ENCODE measurements around the gene PABPC1L2B.
"Not testable (repeated sequence)": the region's sequence is repeated elsewhere in the genome, so short reads cannot be mapped to it uniquely, and the experiment has no call there.

PABPC1L2B gene

GRCh38 chrX:73002733-73003132 lies at the start of gene PABPC1L2B:
TSS of gene PABPC1L2B (plus strand) at chrX:73002939. CDS start at chrX:73003643, 704 bp downstream.
- not testable (repeated sequence) for DNase-seq

GRCh38 chrX:72959971-72960370 lies 42.8 kb upstream of the PABPC1L2B start:
- not testable (repeated sequence) for DNase-seq

GRCh38 chrX:72971859-72972258 lies 30.9 kb upstream of the PABPC1L2B start:
- not testable (repeated sequence) for DNase-seq

- not testable (repeated sequence) for DNase-seq
Observed at GRCh38 chrX:72974885-72975284, 27.9 kb upstream of the PABPC1L2B start.

GRCh38 chrX:72980894-72981469 lies 21.8 kb upstream of the PABPC1L2B start:
- not testable (repeated sequence) for DNase-seq

- not testable (repeated sequence) for DNase-seq
Observed at GRCh38 chrX:73004032-73004431, 1.3 kb downstream of the PABPC1L2B start.

- no peak for DNase-seq
Observed at GRCh38 chrX:73021361-73022092, 18.8 kb downstream of the PABPC1L2B start.

GRCh38 chrX:73022093-73022445 lies 19.3 kb downstream of the PABPC1L2B start:
- DNase-seq = not testable (repeated sequence)

- DNase-seq = no peak
Observed at GRCh38 chrX:73028876-73029275, 26.1 kb downstream of the PABPC1L2B start.

Data from activated T-cell treated with anti-CD3 and anti-CD28 coated beads, Interleukin-2, amount 50 U/mL, for 48 hours (primary cell).